ENCODE data around the gene FAT2.

Gene FAT2

DNA sequence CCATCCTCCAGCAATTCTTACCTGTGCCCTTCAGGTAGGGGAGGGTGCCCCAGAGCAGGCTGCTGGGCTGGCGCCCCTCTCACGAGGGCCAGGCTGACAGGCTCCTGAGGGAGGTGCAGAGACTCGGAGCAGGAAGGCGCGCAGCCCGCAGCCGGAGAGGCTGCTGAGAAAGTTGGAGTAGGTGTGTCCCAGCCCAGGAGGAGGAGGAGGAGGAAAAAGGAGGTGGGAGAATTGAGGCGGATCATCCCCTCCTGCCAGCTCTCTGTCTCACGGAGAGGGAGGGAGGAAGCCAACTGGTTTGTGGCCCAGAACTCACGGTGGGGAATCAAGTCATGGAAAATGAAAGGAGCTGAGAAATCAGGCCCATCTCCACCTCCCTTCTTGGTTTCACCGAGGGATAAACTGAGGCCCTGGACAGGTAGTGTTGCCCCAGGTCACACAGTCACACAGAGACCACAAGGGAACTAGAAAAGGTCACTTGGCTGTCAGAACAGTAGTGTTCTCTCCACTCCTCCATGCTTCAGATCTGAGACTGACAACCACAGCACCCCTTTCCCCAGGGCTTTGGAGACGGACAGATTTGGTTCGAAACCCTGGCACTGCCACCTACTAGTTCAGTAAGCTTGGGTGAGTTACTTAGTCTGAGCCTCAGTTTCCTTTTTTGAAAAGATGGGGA lies at the start of gene FAT2:
Gene FAT2 (minus strand): TSS at position 188 of the 676 bp plus-strand sequence. CDS start 22,400 bp downstream, outside the sequence.
- DNase-seq: no peak

DNA sequence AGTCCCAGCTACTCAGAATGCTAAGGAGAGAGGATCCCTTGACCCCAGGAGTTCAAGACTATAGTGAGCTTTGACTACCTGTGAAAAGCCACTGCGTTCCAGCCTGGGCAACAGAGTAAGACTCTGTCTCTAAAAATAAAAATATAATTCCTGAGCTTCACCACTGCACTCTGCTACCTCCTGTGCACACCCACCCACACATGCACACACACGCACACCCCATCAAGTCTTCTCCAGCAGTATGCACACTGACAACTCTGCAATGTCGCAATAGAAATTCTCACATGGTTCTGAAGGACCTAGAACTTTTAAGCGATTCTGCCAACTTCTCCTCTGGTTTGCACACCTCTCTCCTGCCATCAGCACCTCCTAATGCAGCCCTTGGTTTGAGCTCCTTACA lies 47.5 kb upstream of the FAT2 start:
- no peak for DNase-seq

- no peak for DNase-seq
Observed at GRCh38 chr5:151637676-151638075, 46.5 kb upstream of the FAT2 start.

DNA sequence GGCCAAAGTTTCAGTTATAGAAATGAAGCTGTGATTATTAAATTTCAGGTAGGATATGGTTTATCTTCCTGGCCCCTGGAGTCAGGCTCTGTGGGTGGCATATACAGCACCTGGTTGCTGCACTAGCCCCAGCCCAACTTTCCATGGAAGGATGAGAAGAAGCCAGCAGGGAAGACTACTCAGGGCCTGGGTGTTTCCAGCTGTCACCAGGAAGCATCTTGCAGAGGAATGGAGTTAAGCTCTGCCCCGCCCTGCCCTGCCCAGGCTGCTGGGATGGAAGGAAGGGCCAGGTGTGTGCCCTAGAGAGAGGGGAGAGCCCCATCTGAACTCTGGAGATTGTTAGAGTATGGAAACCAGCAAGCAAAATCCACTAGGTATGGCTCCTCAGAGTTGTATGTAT lies 42.8 kb upstream of the FAT2 start:
- DNase-seq: no peak

GRCh38 chr5:151632941-151633340 lies 41.8 kb upstream of the FAT2 start:
- DNase-seq: no peak

- no peak for DNase-seq
Observed at GRCh38 chr5:151632524-151632923, 41.4 kb upstream of the FAT2 start.

DNA sequence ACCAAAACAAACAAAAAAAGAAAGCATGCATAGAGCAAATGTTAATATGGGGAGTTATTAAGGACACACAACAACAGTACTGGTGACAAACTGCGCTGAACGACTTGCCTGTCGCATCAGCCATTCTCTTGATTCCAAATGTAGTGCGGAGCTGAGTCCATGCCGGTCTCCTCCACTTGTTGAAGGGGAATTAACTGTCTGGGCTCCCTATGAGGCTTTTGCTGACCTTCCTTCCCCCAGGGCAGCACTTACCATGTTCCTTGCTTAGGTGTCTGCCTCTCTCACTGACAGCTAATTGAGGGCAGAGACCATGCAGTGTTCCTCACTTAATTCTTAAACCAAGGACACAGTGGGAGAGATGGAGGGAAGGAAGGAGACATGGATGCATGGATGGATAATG lies 40.8 kb upstream of the FAT2 start:
- no peak for DNase-seq

GRCh38 chr5:151630088-151630487 lies 39.0 kb upstream of the FAT2 start:
- no peak for DNase-seq

DNA sequence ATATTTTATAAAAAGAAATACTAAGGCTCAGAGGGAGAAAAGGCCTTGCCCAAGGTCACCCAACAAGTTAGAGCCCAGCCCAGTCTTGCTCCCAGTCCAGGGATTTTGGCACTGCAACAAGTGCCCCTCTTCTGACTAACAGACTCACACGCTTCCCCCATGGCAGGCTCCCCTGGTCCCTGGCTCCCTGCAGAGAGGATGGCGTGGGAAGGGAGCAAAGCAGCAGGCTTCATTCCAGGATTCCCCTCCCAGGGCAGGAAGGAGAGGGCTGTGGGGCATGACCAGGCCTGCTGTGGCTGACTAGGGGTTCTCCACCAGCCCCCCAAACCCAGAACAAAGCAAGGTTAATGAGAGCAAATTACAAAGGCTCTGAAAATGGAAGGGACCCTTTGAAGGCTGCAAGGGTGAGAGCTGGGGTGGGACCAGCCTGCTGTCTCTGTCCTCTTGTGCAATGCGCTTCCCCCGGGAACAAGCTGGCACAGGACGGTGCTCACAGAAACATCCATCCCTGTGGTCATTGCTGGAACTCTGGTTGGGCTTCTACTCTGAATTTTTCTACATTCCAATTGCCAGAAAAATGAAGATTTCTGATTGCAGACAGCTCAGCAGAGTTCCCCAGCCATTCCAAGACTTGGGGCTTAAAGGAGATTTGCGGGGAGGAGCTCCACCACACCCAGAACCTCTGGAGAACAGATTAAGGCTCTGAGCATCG lies 37.1 kb upstream of the FAT2 start:
- no peak for DNase-seq

GRCh38 chr5:151627650-151628049 lies 36.5 kb upstream of the FAT2 start:
- DNase-seq: no peak

DNA sequence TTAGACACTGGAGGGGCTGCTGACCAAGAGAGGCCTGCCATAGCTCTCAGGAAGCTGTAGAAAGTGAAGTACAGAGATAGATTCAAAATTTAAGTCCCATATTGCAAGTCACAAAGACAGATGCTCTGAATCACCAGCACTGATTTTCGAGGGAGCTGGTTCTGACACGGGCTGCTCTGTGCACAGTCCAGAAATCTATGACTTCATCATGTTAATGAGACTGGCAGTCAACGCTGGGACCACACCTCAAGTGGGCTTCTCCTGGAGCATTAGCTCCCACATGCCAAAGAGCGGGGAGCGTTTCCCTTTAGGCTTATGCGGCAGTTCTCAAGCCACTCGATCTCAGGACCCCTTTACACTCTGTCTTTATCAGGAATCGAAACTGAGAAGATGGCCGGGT lies 34.2 kb upstream of the FAT2 start:
- DNase-seq: no peak

DNA sequence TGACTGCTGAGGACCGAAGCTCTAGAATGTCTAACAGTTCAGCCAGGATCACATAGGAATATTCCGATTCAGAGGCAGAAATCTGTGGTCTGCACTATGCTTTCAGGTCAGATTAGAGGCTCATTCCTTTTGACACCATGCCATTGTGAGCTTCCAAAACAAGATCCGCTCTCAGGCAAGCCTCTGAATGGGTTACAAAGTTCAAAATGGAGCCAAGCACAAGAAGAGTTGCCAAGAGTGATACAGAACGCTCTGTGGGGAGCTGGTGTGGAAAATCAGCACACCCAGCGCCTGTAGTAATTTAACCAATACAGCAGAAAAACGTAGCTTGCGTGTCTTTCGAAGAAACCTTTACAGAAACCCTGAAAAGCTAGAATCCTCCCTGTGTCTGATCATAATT lies 33.3 kb upstream of the FAT2 start:
- DNase-seq: no peak

DNA sequence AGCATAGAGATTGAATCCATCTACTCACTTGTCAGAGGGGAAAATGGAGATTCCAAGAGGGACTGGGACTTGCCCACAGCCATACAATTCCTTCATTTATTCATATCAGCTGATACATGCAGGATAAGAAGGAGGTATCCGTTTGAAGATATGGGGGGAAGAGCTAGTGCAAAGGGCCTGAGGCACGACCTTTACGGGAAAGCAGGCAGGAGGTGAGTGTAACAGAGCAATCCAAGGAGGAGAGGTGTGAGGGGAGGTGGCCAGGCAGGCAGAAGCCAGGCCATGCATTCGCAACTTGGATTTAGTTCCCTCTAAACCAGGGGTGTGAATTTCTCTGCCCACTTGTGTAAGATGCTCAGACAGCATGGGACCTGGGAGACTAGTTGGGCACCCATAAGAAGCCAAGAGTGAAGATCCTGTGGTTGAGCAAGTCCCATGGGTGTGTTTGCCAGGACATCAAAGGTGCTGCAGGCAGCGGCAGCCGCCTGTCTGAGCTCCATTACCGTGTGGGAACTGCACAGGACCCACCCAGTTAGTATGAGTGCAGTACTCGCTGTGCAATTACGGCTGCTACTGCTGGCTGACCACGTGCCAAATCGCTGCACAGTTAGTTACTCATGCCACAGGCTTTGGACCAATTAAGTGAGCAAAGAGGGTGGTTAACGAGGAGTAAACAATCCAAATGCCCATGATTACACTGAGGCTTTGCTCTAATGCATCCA lies 31.4 kb upstream of the FAT2 start:
- no peak for DNase-seq

DNA sequence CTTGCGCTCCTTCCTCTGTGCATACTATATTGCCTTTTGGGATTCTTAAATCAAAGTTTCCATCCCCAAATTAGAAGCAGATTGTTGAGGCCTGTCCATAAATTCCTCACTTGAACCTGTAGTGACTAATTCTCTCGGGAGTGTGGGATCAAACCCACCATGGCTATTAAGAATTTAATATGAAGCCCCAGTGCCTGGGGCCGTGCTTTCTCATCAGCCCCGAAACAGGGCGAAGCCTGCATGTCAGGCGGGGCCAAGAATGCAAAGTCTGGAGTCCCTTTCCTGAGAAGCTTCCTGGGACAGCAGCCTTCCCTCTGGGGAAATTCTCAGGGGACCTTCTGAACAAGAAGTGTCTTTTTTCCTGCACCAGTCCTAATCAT lies 29.3 kb upstream of the FAT2 start:
- no peak for DNase-seq

DNA sequence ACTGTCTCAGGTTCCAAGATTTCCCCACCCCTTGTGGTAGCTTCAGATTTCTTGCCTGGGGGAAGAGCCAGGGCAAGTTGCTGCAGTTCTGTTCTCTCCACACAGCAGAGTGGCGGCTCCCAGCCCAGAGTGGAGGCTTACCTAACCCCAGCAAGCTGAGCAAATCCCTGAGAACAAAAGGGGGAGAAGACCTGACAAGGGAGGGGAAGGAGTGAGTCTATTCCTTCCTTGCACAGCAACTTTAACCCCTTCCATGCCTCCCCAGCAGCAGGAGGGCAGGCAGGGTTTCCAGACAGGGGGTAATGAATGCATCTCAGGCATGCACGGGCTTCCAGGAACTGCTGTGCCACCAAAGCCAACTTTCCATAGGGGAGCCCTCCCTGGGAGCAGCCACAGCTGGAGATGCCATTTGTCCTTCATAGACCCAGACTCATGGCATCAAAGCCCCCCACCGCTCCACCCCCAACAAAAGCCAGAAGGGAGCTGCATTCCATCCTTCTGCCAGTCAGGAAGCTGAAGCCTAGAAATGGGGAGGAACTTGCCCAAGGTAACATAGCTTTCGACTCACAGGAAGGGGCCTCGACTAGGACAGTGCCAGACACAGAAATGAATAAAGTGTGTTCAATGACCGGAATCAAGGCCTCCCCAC lies 28.8 kb upstream of the FAT2 start:
- no peak for DNase-seq

DNA sequence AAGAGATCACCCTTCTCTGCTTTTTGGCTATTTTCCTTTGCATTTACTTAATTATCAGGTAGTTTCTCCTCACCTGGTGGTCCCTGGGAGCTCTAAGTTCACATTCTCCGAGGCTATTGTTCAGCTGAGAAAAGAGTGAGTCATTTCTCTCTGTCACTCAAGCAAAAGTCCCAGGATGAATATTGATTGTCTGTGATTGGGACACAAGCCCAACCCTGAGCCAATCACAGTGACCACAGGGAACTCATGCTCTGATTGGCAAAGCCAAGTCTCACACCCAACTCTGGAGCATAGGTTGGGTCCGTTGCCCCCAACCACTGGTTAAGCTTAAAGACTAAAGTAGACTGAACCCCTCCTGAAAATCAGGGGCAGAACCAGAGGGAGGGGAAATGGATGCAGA lies 27.8 kb upstream of the FAT2 start:
- no peak for DNase-seq

- DNase-seq: no peak
Observed at GRCh38 chr5:151617841-151618710, 26.9 kb upstream of the FAT2 start.

DNA sequence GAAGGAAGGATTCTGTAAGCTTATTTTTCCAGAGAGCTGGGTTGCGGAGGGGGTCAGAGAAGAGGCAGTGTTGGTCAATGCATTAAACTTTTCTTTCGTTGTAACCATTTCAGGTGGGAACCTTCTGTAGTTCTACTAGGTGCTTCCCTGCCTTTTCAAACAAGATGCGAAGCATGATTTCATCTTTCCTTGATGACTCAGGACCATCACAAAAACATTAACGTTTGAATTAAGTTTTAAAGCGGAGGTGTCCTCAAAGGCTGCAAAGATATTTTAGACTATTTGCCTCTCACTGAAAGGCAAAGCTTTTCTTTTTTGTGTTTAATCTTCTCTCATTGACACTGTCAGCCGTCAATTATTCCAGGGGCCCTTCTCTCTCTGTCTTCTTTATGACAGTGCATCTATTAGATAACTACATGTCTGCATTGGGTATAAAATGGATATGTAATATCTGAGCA lies 26.3 kb upstream of the FAT2 start:
- DNase-seq: no peak

DNA sequence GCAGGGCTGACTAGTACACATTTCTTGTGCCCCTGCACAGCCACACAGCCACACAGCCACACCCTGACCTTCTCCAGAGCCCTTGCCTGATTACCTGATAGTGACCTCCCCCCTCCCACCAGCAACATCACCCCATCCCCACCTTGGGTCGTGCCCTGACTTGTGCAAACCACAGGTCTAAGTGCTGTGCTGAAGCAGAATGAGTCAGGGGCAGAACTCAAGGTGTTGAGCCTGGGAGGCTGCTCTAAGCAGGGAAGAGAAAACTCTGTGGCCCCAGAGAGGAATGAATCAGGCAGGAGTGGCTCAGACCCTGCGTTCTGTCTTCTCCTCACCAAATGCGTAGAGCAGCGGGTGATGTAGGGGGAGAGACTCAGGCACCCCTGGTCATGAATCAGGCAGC lies 24.3 kb upstream of the FAT2 start:
- DNase-seq: no peak

DNA sequence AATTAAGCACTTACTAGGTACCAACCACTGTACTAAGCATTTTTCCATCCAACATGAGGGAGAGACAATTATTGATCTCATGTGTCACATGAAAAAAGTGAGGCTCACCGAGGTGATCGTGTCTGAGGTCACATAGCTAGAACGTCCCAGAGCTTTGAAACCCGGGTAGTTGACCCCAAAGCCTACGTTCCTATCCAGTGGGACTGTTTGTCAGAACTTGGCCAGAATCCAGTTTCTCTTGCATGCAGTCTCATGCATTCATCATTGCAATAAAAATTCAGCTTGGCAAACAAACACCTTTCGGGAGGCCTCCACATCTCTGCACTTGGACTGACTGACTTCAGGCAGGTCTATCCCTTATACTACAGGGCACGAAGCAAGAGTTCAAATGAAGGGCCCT lies 23.4 kb upstream of the FAT2 start:
- DNase-seq: no peak

DNA sequence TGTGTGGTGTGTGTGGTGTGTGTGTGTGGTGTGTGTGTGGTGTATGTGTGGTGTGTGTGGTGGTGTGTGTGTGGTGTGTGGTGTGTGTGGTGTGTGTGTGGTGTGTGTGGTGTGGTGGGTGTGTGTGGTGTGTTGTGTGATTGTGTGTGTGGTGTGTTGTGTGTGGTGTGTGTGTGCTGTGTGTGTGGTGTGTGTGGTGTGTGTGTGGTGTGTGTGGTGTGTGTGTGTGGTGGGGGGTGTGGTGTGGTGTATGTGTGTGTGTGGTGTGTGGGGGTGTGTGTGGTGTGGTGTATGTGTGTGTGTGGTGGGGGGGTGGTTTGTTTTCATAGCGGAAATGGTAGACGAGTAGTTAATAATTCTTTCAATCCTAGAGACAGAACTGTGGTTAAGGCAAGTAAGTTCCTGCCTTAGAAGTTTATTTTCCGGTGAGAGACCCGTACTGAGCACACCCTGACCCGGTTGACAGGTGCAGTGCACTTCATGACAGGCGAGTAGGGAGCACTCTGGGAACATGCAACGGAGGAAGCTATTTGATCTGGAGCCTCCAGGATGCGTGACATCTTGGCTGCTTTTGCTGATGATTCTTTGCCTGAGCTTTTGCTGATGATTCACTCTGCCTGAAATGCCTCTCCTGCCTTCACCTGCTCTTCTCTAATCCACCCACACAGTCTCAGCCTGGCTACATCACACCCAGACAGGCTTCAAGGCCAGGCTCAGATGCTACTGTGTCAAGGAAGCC lies 21.7 kb upstream of the FAT2 start:
- DNase-seq: no peak

Data from RPMI8226 (cell line).